Esophagus (tissue), 2 donors: Measurements from ENCODE around the gene EXTL1. TPM values are rescaled to one million over a fixed set of nuclear protein-coding genes. Genes with fewer than 3 reads are reported as not detected.
"Not testable (repeated sequence)": the region's sequence is repeated elsewhere in the genome, so short reads cannot be mapped to it uniquely, and the experiment has no call there.

Experiments
- H3K27ac ChIP-seq, 2 donors: one replicate each; pipeline ENCODE4 v1.5.1; 2013; ENCODE audit warnings: low read depth in 2 of 2, mild to moderate bottlenecking in 2 of 2, inconsistent platforms in 1 of 2, low read length in 1 of 2, moderate library complexity in 1 of 2
- H3K27me3 ChIP-seq, 2 donors: one replicate each; pipeline ENCODE4 v1.6.1; 2013; ENCODE audit warnings: low read length in 2 of 2, control low read depth in 1 of 2, mild to moderate bottlenecking in 1 of 2; ENCODE audit not compliant: insufficient read depth in 2 of 2, control insufficient read depth in 1 of 2
- H3K36me3 ChIP-seq, 2 donors: one replicate each; pipeline ENCODE4 v1.6.1; 2013; ENCODE audit warnings: low read length in 1 of 2; ENCODE audit not compliant: control insufficient read depth in 2 of 2, insufficient read depth in 2 of 2
- H3K4me1 ChIP-seq, 2 donors: one replicate each; pipeline ENCODE4 v1.6.1; 2013; ENCODE audit warnings: low read length in 1 of 2; ENCODE audit not compliant: control insufficient read depth in 2 of 2, insufficient read depth in 2 of 2
- H3K4me3 ChIP-seq, 2 donors: one replicate each; pipeline ENCODE4 v1.5.1; 2013; ENCODE audit warnings: low read length in 2 of 2, mild to moderate bottlenecking in 2 of 2, low read depth in 1 of 2, moderate library complexity in 1 of 2
- H3K9me3 ChIP-seq, 2 donors: one replicate each; pipeline ENCODE4 v1.6.1; 2013; ENCODE audit warnings: mild to moderate bottlenecking in 2 of 2, low read depth in 1 of 2, low read length in 1 of 2, moderate library complexity in 1 of 2; ENCODE audit not compliant: control insufficient read depth in 2 of 2, insufficient read depth in 1 of 2
- WGBS, 2 donors: extraction: QIAGEN DNeasy Blood & Tissue Kit; methylation state at CpG; one replicate each; pipeline ENCODE4 v1.1.7; 2013; 5-methylcytosine and 5-hydroxymethylcytosine counted together
- polyA plus RNA-seq, 2 donors: library from polyadenylated mRNA; stranded (reverse); fragments of 200-250 nt; gene quantifications; one replicate each; pipeline ENCODE4 v1.2.3, GENCODE V29; 2013
- donor health status: healthy with polysubstance abuse.
- donor health status: Bipolar disorder and iron deficiency.

The EXTL1 gene
- polyA plus RNA-seq = under 1 TPM; 0.09 to 0.45 TPM

- Histone ChIP-seq H3K4me1 (peaks cover 0 to 3% of the 10 kb centered on the region in 2 donors), H3K27me3 (no peaks in the 10 kb centered on the region), H3K36me3 (peaks cover 0 to 2% of the 10 kb centered on the region in 2 donors), H3K9me3 (no peaks in the 10 kb centered on the region), H3K27ac (no peak within 1 kb of the TSS), H3K4me3 (no peak within 1 kb of the TSS)
- 37 to 39% methylated on average over 14 to 15 of the region's 15 CpGs for WGBS, 2 donors
Measured at GRCh38 chr1:26021647-26022403, at the start of gene EXTL1. EXTL1 (plus strand) TSS chr1:26021775; CDS start chr1:26022647, 872 bp downstream.

- peaks cover 13 to 23% of the 10 kb centered on the region in 2 donors for H3K36me3 ChIP-seq
- H3K27ac ChIP-seq = no peak overlapping the region
- 69 to 83% methylated on average over 1 of the region's 1 CpG for WGBS, 2 donors
Measured at GRCh38 chr1:25971811-25972180, 49.8 kb upstream of the EXTL1 start.

GRCh38 chr1:25973610-25974321 is 47.8 kb upstream of the EXTL1 start:
- no peaks in the 10 kb centered on the region for H3K9me3 ChIP-seq
- WGBS, 2 donors = 92 to 93% methylated on average over 6 of the region's 6 CpGs
- H3K4me1 ChIP-seq = no peaks in the 10 kb centered on the region
- no peak overlapping the region for H3K4me3 ChIP-seq
- H3K27me3 ChIP-seq = no peaks in the 10 kb centered on the region
- no peak overlapping the region for H3K27ac ChIP-seq
- peaks cover 12 to 18% of the 10 kb centered on the region in 2 donors for H3K36me3 ChIP-seq

More at GRCh38 chr1:25971811-25972180, 49.8 kb upstream of the EXTL1 start:
- H3K27me3 ChIP-seq = no peaks in the 10 kb centered on the region
- no peak overlapping the region for H3K4me3 ChIP-seq
- no peaks in the 10 kb centered on the region for H3K4me1 ChIP-seq
- no peaks in the 10 kb centered on the region for H3K9me3 ChIP-seq

- WGBS, 2 donors = 91 to 93% methylated on average over 5 of the region's 5 CpGs
Measured at GRCh38 chr1:25977801-25978200, 43.8 kb upstream of the EXTL1 start.

GRCh38 chr1:25978403-25978802 is 43.2 kb upstream of the EXTL1 start:
- H3K4me3 ChIP-seq = no peak overlapping the region

More at GRCh38 chr1:25977801-25978200, 43.8 kb upstream of the EXTL1 start:
- H3K27me3 ChIP-seq = no peaks in the 10 kb centered on the region
- H3K4me1 ChIP-seq = no peaks in the 10 kb centered on the region
- no peak overlapping the region for H3K4me3 ChIP-seq
- peaks cover 11 to 15% of the 10 kb centered on the region in 2 donors for H3K36me3 ChIP-seq
- H3K9me3 ChIP-seq = no peaks in the 10 kb centered on the region
- no peak overlapping the region for H3K27ac ChIP-seq

GRCh38 chr1:25979210-25979609 is 42.4 kb upstream of the EXTL1 start:
- Histone ChIP-seq H3K27ac (no peak overlapping the region), H3K27me3 (no peaks in the 10 kb centered on the region), H3K4me1 (no peaks in the 10 kb centered on the region), H3K36me3 (peaks cover 13 to 17% of the 10 kb centered on the region in 2 donors), H3K4me3 (no peak overlapping the region), H3K9me3 (no peaks in the 10 kb centered on the region)
- WGBS, 2 donors = 78 to 80% methylated on average over 7 of the region's 7 CpGs

More at GRCh38 chr1:25978403-25978802, 43.2 kb upstream of the EXTL1 start:
- Histone ChIP-seq H3K27ac (no peak overlapping the region), H3K4me1 (no peaks in the 10 kb centered on the region), H3K36me3 (peaks cover 10 to 16% of the 10 kb centered on the region in 2 donors), H3K9me3 (no peaks in the 10 kb centered on the region), H3K27me3 (no peaks in the 10 kb centered on the region)
- WGBS, 2 donors = 88 to 93% methylated on average over 2 of the region's 2 CpGs

GRCh38 chr1:25985171-25985570 is 36.4 kb upstream of the EXTL1 start:
- no peaks in the 10 kb centered on the region for H3K4me1 ChIP-seq
- H3K9me3 ChIP-seq = no peaks in the 10 kb centered on the region
- WGBS, 2 donors = 93% methylated on average over 1 of the region's 1 CpG
- no peak overlapping the region for H3K27ac ChIP-seq
- H3K4me3 ChIP-seq = no peak overlapping the region
- H3K36me3 ChIP-seq = peaks cover 15% of the 10 kb centered on the region in 2 donors
- H3K27me3 ChIP-seq = no peaks in the 10 kb centered on the region

- WGBS, 2 donors = 91 to 92% methylated on average over 3 of the region's 3 CpGs
- H3K27me3 ChIP-seq = no peaks in the 10 kb centered on the region
Measured at GRCh38 chr1:25985670-25986069, 35.9 kb upstream of the EXTL1 start.

GRCh38 chr1:25986773-25987172 is 34.8 kb upstream of the EXTL1 start:
- not testable (repeated sequence) for H3K9me3 ChIP-seq, H3K27me3 ChIP-seq, H3K27ac ChIP-seq, H3K4me1 ChIP-seq, H3K4me3 ChIP-seq
- H3K36me3 ChIP-seq = peaks cover 15% of the 10 kb centered on the region in 2 donors
- WGBS, 2 donors = 98% methylated on average over 10 of the region's 10 CpGs

More at GRCh38 chr1:25985670-25986069, 35.9 kb upstream of the EXTL1 start:
- Histone ChIP-seq H3K9me3 (no peaks in the 10 kb centered on the region), H3K4me1 (no peaks in the 10 kb centered on the region), H3K36me3 (peaks cover 15% of the 10 kb centered on the region in 2 donors), H3K27ac (no peak overlapping the region), H3K4me3 (no peak overlapping the region)
